ENCODE data around the gene STH.

The STH gene

DNA sequence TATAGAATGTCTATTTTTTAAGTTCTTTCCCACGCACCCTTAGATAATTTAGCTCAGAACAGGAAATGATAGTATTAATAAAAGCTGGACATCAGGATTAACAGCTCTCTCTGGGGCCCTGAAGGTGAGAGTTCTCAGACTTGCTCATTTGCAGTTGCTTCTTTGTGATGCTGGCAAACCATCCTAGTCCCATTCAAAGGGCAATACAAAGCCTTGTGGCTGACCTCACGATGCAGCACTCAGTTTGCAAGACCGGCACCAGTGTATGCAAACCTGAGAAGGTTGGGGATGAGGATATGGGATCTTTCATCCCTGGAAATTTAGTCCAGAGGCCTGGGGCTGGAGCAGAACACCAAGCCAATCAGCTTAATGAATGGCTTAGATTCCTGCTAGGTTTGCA, 29.3 kb downstream of the STH start:
- Histone ChIP-seq H3K9ac (ENCODE audit: low read length) (no peak overlapping the region), H3K27me3 (ENCODE audit: control insufficient read depth, insufficient read depth, low read length) (no peaks in the 10 kb centered on the region), H3K27ac (ENCODE audit: low read depth, low read length) (no peak overlapping the region), H3K4me1 (ENCODE audit: control insufficient read depth, insufficient read depth, low read length) (peaks cover 25% of the 10 kb centered on the region), H3K4me3 (ENCODE audit: low read depth, low read length) (no peak overlapping the region), H3K9me3 (ENCODE audit: control insufficient read depth, insufficient read depth, low read depth, low read length) (no peaks in the 10 kb centered on the region), H3K36me3 (ENCODE audit: control insufficient read depth, insufficient read depth, low read length) (peaks cover 54% of the 10 kb centered on the region)

DNA sequence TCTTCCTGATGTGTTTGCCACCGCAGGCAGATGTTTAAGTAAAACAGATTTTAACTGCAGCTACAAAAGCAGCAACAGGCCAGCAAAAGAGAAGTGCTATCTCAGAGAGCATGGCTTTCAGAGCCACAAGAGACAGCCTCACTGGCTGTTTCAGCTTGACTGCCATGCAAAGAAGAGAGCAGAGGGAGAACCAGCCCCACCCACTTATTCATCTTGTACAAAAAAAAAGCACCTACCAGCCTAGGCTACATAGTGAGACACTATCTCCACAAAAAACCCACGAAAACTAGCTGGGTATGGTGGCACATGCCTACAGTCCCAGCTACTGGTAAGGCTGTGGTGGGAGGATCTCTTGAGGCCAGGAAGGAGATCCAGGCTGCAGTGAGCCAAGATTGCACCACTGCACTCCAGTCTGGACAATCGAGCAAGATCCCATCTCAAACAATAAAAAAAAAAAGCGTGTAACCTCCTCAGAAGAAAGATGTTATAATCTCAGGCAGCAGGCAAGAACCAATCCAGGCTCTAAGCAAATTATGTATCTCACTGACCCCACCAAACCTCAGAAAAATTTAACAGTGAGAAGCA, 30.0 kb downstream of the STH start:
- no peaks in the 10 kb centered on the region for H3K27me3 ChIP-seq (ENCODE audit: control insufficient read depth, insufficient read depth, low read length)
- no peaks in the 10 kb centered on the region for H3K9me3 ChIP-seq (ENCODE audit: control insufficient read depth, insufficient read depth, low read depth, low read length)
- peaks cover 25% of the 10 kb centered on the region for H3K4me1 ChIP-seq (ENCODE audit: control insufficient read depth, insufficient read depth, low read length)
- no peak overlapping the region for H3K4me3 ChIP-seq (ENCODE audit: low read depth, low read length)
- no peak overlapping the region for H3K27ac ChIP-seq (ENCODE audit: low read depth, low read length)
- H3K9ac ChIP-seq (ENCODE audit: low read length): no peak overlapping the region
- H3K36me3 ChIP-seq (ENCODE audit: control insufficient read depth, insufficient read depth, low read length): peaks cover 61% of the 10 kb centered on the region

DNA sequence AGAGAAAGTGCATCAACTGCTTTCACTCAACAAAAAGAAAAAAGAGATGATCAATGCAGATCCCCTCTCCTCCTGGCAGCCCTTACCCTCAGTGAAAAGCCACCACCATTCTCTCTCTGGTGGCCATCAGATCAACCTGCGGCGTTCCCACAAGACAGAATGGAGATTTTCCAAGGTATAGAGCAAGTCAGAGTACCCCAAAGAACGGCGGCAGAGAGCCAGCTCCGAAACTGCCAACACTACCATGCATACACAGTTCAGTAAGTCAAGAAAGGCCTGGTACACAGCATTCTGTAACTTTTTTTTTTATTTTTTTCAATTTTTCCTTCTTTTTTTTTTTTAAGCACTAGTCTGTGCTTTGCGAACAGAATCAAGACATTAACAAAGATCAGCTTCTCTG, 30.6 kb downstream of the STH start:
- no peaks in the 10 kb centered on the region for H3K27me3 ChIP-seq (ENCODE audit: control insufficient read depth, insufficient read depth, low read length)
- no peak overlapping the region for H3K9ac ChIP-seq (ENCODE audit: low read length)
- no peak overlapping the region for H3K27ac ChIP-seq (ENCODE audit: low read depth, low read length)
- H3K36me3 ChIP-seq (ENCODE audit: control insufficient read depth, insufficient read depth, low read length): peaks cover 66% of the 10 kb centered on the region
- no peak overlapping the region for H3K4me3 ChIP-seq (ENCODE audit: low read depth, low read length)
- no peaks in the 10 kb centered on the region for H3K9me3 ChIP-seq (ENCODE audit: control insufficient read depth, insufficient read depth, low read depth, low read length)
- peaks cover 25% of the 10 kb centered on the region for H3K4me1 ChIP-seq (ENCODE audit: control insufficient read depth, insufficient read depth, low read length)

DNA sequence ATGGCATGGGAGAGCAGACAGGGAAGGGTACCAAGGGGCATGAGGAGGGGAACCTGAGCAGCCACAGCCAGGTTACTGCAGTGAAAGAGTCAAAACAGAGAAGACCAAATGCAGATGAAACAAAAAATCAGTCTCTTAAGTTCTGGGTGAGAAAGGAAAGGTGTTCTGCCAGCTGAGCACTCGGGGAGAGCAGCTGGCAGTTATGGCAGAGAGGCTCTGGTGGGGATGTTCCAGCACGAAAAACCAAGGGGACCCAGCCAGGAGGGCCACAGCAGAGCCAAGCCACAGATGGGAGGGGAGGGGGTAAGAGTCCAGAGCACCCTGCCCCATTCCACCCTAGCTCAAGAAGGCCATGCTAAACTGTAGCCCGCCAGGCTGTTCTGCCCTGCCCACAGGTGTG, 31.7 kb downstream of the STH start:
- H3K4me1 ChIP-seq (ENCODE audit: control insufficient read depth, insufficient read depth, low read length): peaks cover 25% of the 10 kb centered on the region
- H3K27me3 ChIP-seq (ENCODE audit: control insufficient read depth, insufficient read depth, low read length): no peaks in the 10 kb centered on the region
- H3K4me3 ChIP-seq (ENCODE audit: low read depth, low read length): no peak overlapping the region
- no peak overlapping the region for H3K9ac ChIP-seq (ENCODE audit: low read length)
- H3K9me3 ChIP-seq (ENCODE audit: control insufficient read depth, insufficient read depth, low read depth, low read length): no peaks in the 10 kb centered on the region
- peaks cover 76% of the 10 kb centered on the region for H3K36me3 ChIP-seq (ENCODE audit: control insufficient read depth, insufficient read depth, low read length)
- H3K27ac ChIP-seq (ENCODE audit: low read depth, low read length): no peak overlapping the region

DNA sequence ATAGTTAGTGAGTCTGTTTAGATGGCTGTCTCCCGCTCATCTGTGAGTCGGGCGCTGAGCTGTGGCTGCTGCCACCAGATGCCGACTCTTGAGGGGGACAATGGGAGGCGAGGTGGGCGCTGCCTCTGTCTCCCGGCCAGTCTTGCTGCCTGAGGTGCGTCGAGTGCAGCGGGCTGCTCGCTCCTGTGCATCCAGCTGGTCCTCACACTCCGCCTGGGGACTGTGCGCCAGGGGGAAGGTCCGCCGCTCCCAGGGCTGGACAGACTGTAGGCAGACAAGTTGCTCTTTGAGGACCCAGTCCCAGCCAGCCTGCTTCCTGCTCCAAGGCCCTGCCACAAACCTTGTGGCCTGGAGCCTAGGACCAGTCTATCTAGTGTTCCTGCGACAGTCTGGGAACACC, 32.4 kb downstream of the STH start:
- Histone ChIP-seq H3K4me3 (ENCODE audit: low read depth, low read length) (no peak overlapping the region), H3K9me3 (ENCODE audit: control insufficient read depth, insufficient read depth, low read depth, low read length) (no peaks in the 10 kb centered on the region), H3K27me3 (ENCODE audit: control insufficient read depth, insufficient read depth, low read length) (no peaks in the 10 kb centered on the region), H3K27ac (ENCODE audit: low read depth, low read length) (no peak overlapping the region), H3K9ac (ENCODE audit: low read length) (no peak overlapping the region), H3K36me3 (ENCODE audit: control insufficient read depth, insufficient read depth, low read length) (peaks cover 76% of the 10 kb centered on the region), H3K4me1 (ENCODE audit: control insufficient read depth, insufficient read depth, low read length) (peaks cover 24% of the 10 kb centered on the region)

DNA sequence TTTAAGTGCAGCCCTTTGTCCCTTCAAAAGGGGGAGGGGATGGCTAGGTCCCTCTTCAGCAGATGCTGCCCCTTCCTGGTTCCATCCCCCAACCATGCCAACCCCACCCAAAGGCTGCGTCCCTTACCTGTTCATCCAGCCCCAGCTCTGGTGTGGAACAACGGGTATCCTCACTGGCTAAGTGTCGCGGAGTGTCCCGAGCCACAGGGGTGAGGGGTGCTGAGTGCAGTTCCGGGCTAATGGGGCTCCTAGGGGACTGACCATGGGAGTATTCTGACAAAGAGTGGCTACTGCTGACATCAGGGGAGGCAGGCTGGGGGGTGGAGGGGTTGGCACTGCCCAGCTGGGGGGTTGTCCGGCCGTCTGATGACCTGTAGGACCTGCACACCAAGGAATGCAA, 32.9 kb downstream of the STH start:
- Histone ChIP-seq H3K27me3 (ENCODE audit: control insufficient read depth, insufficient read depth, low read length) (no peaks in the 10 kb centered on the region), H3K27ac (ENCODE audit: low read depth, low read length) (no peak overlapping the region), H3K9me3 (ENCODE audit: control insufficient read depth, insufficient read depth, low read depth, low read length) (no peaks in the 10 kb centered on the region), H3K36me3 (ENCODE audit: control insufficient read depth, insufficient read depth, low read length) (peaks cover 81% of the 10 kb centered on the region), H3K4me3 (ENCODE audit: low read depth, low read length) (no peak overlapping the region), H3K9ac (ENCODE audit: low read length) (no peak overlapping the region), H3K4me1 (ENCODE audit: control insufficient read depth, insufficient read depth, low read length) (peaks cover 19% of the 10 kb centered on the region)

DNA sequence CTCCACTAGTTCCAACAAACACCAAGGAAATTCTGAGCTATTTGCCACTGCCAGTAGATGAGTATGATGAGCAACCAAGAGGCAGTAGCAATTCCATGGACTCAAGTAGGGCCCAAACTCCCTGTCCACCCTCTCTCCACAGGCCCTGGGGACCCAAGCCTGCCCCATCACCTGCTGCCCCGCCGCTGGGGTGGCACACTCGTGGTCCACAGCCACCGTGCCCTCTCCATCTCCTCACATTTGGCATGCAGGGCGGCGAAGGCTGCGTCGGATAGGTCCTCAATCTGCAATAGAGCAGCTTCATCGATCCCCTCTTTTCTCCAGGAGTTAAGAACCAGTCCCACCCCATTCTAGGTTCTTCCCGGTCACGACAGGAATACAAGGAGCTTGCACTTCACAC, 33.9 kb downstream of the STH start:
- Histone ChIP-seq H3K4me3 (ENCODE audit: low read depth, low read length) (no peak overlapping the region), H3K4me1 (ENCODE audit: control insufficient read depth, insufficient read depth, low read length) (peaks cover 9% of the 10 kb centered on the region), H3K9me3 (ENCODE audit: control insufficient read depth, insufficient read depth, low read depth, low read length) (no peaks in the 10 kb centered on the region), H3K27me3 (ENCODE audit: control insufficient read depth, insufficient read depth, low read length) (no peaks in the 10 kb centered on the region), H3K36me3 (ENCODE audit: control insufficient read depth, insufficient read depth, low read length) (peaks cover 88% of the 10 kb centered on the region), H3K27ac (ENCODE audit: low read depth, low read length) (no peak overlapping the region), H3K9ac (ENCODE audit: low read length) (no peak overlapping the region)

DNA sequence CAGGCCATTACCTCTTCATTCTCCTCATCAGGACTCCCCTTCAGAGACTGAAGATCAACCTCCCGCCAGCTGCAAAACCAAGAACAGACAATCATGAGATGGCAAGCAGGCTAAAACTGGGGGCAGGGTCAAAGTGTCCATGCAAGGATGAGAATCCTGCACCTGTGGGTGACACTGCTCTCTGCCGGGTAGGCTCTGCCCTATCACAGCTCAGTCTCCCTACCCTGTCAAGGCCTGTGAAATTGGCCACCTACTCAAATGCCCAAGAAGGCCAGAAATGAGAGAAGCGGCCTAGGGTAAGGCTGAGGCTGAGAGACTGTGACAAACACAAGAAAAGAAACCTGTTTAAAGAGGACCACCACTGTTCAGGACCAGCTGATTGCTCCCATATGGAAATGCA, 34.3 kb downstream of the STH start:
- Histone ChIP-seq H3K27ac (ENCODE audit: low read depth, low read length) (no peak overlapping the region), H3K9me3 (ENCODE audit: control insufficient read depth, insufficient read depth, low read depth, low read length) (no peaks in the 10 kb centered on the region), H3K36me3 (ENCODE audit: control insufficient read depth, insufficient read depth, low read length) (peaks cover 88% of the 10 kb centered on the region), H3K4me3 (ENCODE audit: low read depth, low read length) (no peak overlapping the region), H3K4me1 (ENCODE audit: control insufficient read depth, insufficient read depth, low read length) (0 out of 2 replicates have a peak, but pooled peaks cover 5% of the 10 kb centered on the region), H3K9ac (ENCODE audit: low read length) (no peak overlapping the region), H3K27me3 (ENCODE audit: control insufficient read depth, insufficient read depth, low read length) (no peaks in the 10 kb centered on the region)

DNA sequence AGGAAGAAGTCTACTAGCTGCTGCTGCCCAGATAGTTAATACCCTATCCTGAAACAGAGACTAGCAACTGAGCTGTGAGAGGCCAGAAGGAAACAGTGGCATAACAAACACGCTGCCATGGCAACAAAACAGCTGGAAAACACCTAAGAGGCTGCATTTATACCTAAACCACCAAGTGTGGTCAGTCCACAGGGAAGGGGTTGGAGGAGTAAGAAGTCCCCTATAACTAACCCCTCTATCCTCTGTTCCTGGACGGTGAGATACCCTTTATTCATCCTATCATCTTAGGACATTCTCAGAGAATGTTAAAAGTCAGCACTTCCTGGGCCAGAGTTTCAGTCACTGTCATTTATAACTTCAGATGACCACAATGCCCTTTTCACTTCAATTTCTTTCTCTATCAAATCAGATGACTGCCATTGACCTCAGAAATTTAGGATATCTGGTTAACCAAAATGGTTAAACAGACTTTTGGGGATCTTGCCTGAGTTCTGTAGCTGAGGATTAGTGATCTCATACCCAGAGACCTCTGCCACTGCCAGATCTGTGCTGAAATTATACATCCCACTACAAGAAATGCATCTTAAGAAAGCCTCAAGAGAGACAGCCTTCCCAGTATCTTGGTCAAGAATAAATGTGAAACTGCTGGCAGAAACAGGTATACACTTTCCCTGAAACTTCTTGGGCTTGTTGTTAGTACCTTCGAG, 36.2 kb downstream of the STH start:
- H3K4me1 ChIP-seq (ENCODE audit: control insufficient read depth, insufficient read depth, low read length): no peaks in the 10 kb centered on the region
- H3K27ac ChIP-seq (ENCODE audit: low read depth, low read length): no peak overlapping the region
- H3K36me3 ChIP-seq (ENCODE audit: control insufficient read depth, insufficient read depth, low read length): peaks cover 99% of the 10 kb centered on the region

DNA sequence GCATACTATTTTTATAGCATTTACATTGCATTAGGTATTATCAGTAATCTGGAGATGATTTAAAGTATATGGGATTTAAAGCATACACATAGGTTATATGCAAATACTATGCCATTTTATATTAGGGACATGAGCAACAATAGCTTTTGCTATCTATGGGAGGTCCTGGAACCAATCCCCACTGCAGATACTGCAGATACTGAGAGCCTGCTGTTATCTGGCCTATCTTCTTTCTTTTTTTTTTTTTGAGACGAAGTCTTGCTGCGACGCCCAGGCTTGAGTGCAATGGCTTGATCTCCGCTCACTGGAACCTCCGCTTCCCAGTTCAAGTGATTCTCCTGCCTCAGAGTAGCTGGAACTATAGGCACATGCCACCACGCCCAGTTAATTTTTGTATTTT, 37.4 kb downstream of the STH start:
- Histone ChIP-seq H3K4me3 (ENCODE audit: low read depth, low read length) (no peak overlapping the region), H3K27ac (ENCODE audit: low read depth, low read length) (no peak overlapping the region), H3K27me3 (ENCODE audit: control insufficient read depth, insufficient read depth, low read length) (no peaks in the 10 kb centered on the region), H3K36me3 (ENCODE audit: control insufficient read depth, insufficient read depth, low read length) (peaks cover 99% of the 10 kb centered on the region), H3K9me3 (ENCODE audit: control insufficient read depth, insufficient read depth, low read depth, low read length) (no peaks in the 10 kb centered on the region), H3K4me1 (ENCODE audit: control insufficient read depth, insufficient read depth, low read length) (no peaks in the 10 kb centered on the region), H3K9ac (ENCODE audit: low read length) (no peak overlapping the region)

More for the DNA sequence above, 36.2 kb downstream of the STH start:
- H3K27me3 ChIP-seq (ENCODE audit: control insufficient read depth, insufficient read depth, low read length): no peaks in the 10 kb centered on the region
- no peaks in the 10 kb centered on the region for H3K9me3 ChIP-seq (ENCODE audit: control insufficient read depth, insufficient read depth, low read depth, low read length)
- no peak overlapping the region for H3K9ac ChIP-seq (ENCODE audit: low read length)
- H3K4me3 ChIP-seq (ENCODE audit: low read depth, low read length): no peak overlapping the region

DNA sequence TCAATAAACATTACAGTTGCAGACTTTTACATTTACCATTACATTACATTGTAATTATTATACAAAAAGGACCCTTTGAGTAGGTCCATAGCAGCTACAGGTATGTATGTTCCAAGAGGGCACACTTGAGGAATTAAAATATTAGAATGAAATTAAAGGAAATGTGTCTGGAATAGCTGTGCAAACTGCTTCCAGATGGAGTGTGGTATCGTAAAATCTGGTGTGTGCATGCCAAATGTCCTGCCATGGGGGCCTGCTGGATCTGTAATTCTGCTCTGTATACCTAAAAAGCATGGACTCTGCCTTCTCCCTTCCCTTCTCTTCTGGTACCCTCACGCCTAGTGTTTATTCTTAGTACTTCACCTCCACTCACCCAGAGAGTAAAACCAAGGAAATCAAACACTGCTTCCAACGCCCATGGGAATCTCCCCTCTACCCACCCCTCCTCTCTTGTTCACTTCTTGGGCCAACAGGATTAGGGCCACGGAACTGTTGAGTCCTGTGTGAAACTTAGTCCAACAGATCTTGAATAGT, 38.7 kb downstream of the STH start:
- Histone ChIP-seq H3K9me3 (ENCODE audit: control insufficient read depth, insufficient read depth, low read depth, low read length) (no peaks in the 10 kb centered on the region), H3K36me3 (ENCODE audit: control insufficient read depth, insufficient read depth, low read length) (peaks cover 96% of the 10 kb centered on the region), H3K9ac (ENCODE audit: low read length) (no peak overlapping the region), H3K27me3 (ENCODE audit: control insufficient read depth, insufficient read depth, low read length) (no peaks in the 10 kb centered on the region), H3K27ac (ENCODE audit: low read depth, low read length) (no peak overlapping the region), H3K4me1 (ENCODE audit: control insufficient read depth, insufficient read depth, low read length) (no peaks in the 10 kb centered on the region), H3K4me3 (ENCODE audit: low read depth, low read length) (no peak overlapping the region)
